Measurements from ENCODE around the gene PITPNB. TPM values are rescaled to one million over a fixed set of nuclear protein-coding genes. Genes with fewer than 3 reads are reported as not detected.
A peak's percentile ranks its signal among the peaks of the same experiment; 100 is the strongest.

The PITPNB gene
- total and polyA plus RNA-seq, 2 experiments from 2014 or later: 50.9 to 56.0 TPM

- Mint-ChIP-seq H3K27me3 (ENCODE audit: insufficient read depth, low read depth, poor library complexity) (no peaks in the 10 kb centered on the region), H3K27ac (peak overlapping the region; percentile 49; the same call in 1 of the 2 replicates), H3K4me1 (peaks cover 12% of the 10 kb centered on the region; the same call in 2 of the 3 replicates), H3K9me3 (no peaks in the 10 kb centered on the region), H3K4me3 (no peak overlapping the region), H3K36me3 (ENCODE audit: low read depth) (no peaks in the 10 kb centered on the region; the same call in 2 of the 3 replicates)
- ATAC-seq (no peak), DNase-seq (ENCODE audit: low spot score) (no peak)
- Histone ChIP-seq H2AFZ (no peak overlapping the region), H3K4me2 (no peak overlapping the region), H3K79me2 (replicated peaks; ENCODE audit: insufficient read depth) (no peaks in the 10 kb centered on the region; the same call in 1 of the 2 replicates), H3K27me3 (ENCODE audit: insufficient read depth) (no peaks in the 10 kb centered on the region), H3F3A (replicated peaks; ENCODE audit: low read depth) (no peaks in the 10 kb centered on the region), H3K4me1 (ENCODE audit: insufficient read depth) (no peaks in the 10 kb centered on the region), H3K9me2 (ENCODE audit: insufficient read depth) (no peaks in the 10 kb centered on the region), H3K27ac (ENCODE audit: low read depth) (no peak overlapping the region), H4K20me1 (replicated peaks; ENCODE audit: insufficient read depth) (peaks cover 2% of the 10 kb centered on the region), H3K36me3 (ENCODE audit: insufficient read depth) (0 out of 2 replicates have a peak, but pooled peaks cover 7% of the 10 kb centered on the region), H3K4me3 (no peak overlapping the region)
- TF ChIP-seq REST (IDR thresholded peaks at IDR 0.05; ENCODE audit: unreplicated experiment): no peak
- TF ChIP-seq POLR2AphosphoS5 (IDR thresholded peaks at IDR 0.05; ENCODE audit: low read depth): no peak
- TF ChIP-seq EZH2phosphoT487 (IDR thresholded peaks at IDR 0.05; ENCODE audit: unreplicated experiment): no peak
- TF ChIP-seq ETS1 (IDR thresholded peaks at IDR 0.05): no peak
- TF ChIP-seq ZNF114 (CRISPR knock-in tag; IDR thresholded peaks at IDR 0.05): no peak
Measured at GRCh38 chr22:27865496-27865895, 53.6 kb downstream of the PITPNB start.

- Histone ChIP-seq H3K4me3 (no peak overlapping the region), H3F3A (replicated peaks; ENCODE audit: low read depth) (no peaks in the 10 kb centered on the region), H3K4me2 (no peak overlapping the region), H3K36me3 (ENCODE audit: insufficient read depth) (peaks cover 7% of the 10 kb centered on the region; the same call in 1 of the 2 replicates), H3K27me3 (ENCODE audit: insufficient read depth) (no peaks in the 10 kb centered on the region), H3K4me1 (ENCODE audit: insufficient read depth) (no peaks in the 10 kb centered on the region), H4K20me1 (replicated peaks; ENCODE audit: insufficient read depth) (peaks cover 4% of the 10 kb centered on the region), H2AFZ (no peak overlapping the region), H3K79me2 (replicated peaks; ENCODE audit: insufficient read depth) (no peaks in the 10 kb centered on the region; the same call in 1 of the 2 replicates), H3K9me2 (ENCODE audit: insufficient read depth) (no peaks in the 10 kb centered on the region), H3K27ac (ENCODE audit: low read depth) (no peak overlapping the region)
- no peaks in the 10 kb centered on the region for H3K27me3 Mint-ChIP-seq (ENCODE audit: insufficient read depth, low read depth, poor library complexity)
- no peak overlapping the region for H3K27ac Mint-ChIP-seq
- DNase-seq (ENCODE audit: low spot score): no peak
- no peak for ATAC-seq
- peaks cover 6% of the 10 kb centered on the region for H3K36me3 Mint-ChIP-seq (ENCODE audit: low read depth)
- H3K9me3 Mint-ChIP-seq: no peaks in the 10 kb centered on the region
- peaks cover 12% of the 10 kb centered on the region; the same call in 2 of the 3 replicates for H3K4me1 Mint-ChIP-seq
- no peak overlapping the region for H3K4me3 Mint-ChIP-seq
- TF ChIP-seq POLR2AphosphoS5 (IDR thresholded peaks at IDR 0.05; ENCODE audit: low read depth) (no peak), ZNF331 (CRISPR knock-in tag; IDR thresholded peaks at IDR 0.05; ENCODE audit: low read depth) (no peak), EZH2phosphoT487 (IDR thresholded peaks at IDR 0.05; ENCODE audit: unreplicated experiment) (no peak), STAT1 (IDR thresholded peaks at IDR 0.05; ENCODE audit: unreplicated experiment) (no peak), EZH2 (IDR thresholded peaks at IDR 0.05; ENCODE audit: low read depth, unreplicated experiment) (no peak), CTCF (conservative IDR thresholded peaks at IDR 0.05; ENCODE audit: low read depth in 2 of 2) (no peak), NANOG (IDR thresholded peaks at IDR 0.05; ENCODE audit: borderline replicate concordance) (no peak), ETS1 (IDR thresholded peaks at IDR 0.05) (no peak), REST (IDR thresholded peaks at IDR 0.05; ENCODE audit: unreplicated experiment) (no peak)
Measured at GRCh38 chr22:27863556-27863955, 55.5 kb downstream of the PITPNB start.
